ENCODE data around the gene CYB561. TPM values are rescaled to one million over a fixed set of nuclear protein-coding genes. Genes with fewer than 3 reads are reported as not detected.

The CYB561 gene
- total RNA-seq, 1 experiment from 2014 or later, result 29.1 TPM

DNA sequence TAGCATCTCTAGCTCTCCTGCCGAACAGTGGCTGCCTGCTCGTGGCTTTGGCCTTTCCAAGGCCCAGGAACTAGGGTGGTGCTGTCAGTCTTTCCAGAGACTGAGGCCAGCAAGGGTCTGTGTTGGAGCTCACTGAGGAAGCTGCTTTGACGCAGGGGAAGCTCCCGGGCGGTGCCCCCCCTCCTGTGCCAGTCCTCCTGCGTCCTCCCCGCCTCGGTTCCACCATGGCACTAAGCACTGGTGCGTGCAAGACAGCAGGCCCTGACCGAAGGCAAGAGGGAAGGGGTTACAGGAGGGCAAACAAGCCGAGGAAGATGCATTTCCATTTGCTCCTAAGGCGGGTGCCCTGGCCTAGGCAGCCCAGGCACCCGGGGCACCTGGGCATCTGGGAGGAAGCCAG lies 4.5 kb downstream of the CYB561 start:
- Histone ChIP-seq H3K36me3 (ENCODE audit: insufficient read depth, low read length, poor library complexity, severe bottlenecking) (no peaks in the 10 kb centered on the region), H3K27me3 (replicated peaks; ENCODE audit: insufficient read depth, low read depth, low read length, poor library complexity) (no peaks in the 10 kb centered on the region), H3K4me3 (ENCODE audit: low read depth, low read length, poor library complexity, severe bottlenecking) (no peak overlapping the region), H3K27ac (ENCODE audit: low read depth, low read length, poor library complexity, severe bottlenecking) (no peak overlapping the region), H3K4me1 (ENCODE audit: insufficient read depth, low read length, poor library complexity, severe bottlenecking) (peaks cover 13% of the 10 kb centered on the region), H3K9me3 (ENCODE audit: low read depth, low read length, poor library complexity, severe bottlenecking) (no peaks in the 10 kb centered on the region)
- BruUV-seq (replicated peaks), result no TSS peak
- TF ChIP-seq, protein P1, sequence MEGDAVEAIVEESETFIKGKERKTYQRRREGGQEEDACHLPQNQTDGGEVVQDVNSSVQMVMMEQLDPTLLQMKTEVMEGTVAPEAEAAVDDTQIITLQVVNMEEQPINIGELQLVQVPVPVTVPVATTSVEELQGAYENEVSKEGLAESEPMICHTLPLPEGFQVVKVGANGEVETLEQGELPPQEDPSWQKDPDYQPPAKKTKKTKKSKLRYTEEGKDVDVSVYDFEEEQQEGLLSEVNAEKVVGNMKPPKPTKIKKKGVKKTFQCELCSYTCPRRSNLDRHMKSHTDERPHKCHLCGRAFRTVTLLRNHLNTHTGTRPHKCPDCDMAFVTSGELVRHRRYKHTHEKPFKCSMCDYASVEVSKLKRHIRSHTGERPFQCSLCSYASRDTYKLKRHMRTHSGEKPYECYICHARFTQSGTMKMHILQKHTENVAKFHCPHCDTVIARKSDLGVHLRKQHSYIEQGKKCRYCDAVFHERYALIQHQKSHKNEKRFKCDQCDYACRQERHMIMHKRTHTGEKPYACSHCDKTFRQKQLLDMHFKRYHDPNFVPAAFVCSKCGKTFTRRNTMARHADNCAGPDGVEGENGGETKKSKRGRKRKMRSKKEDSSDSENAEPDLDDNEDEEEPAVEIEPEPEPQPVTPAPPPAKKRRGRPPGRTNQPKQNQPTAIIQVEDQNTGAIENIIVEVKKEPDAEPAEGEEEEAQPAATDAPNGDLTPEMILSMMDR (conservative IDR thresholded peaks at IDR 0.05; ENCODE audit: low read depth, low read length), result no peak
- TF ChIP-seq EZH2 (IDR thresholded peaks at IDR 0.05; ENCODE audit: borderline replicate concordance, low read depth, low read length, poor library complexity, severe bottlenecking), result no peak
- intact Hi-C loops (cut with micrococcal nuclease; ENCODE audit: unreplicated experiment), result no loop called here
- no peak for DNase-seq (ENCODE audit: low spot score)
- ChIA-PET POLR2A (ENCODE audit: low non-redundant PET) (no interaction called here), CTCF (no interaction called here)

DNA sequence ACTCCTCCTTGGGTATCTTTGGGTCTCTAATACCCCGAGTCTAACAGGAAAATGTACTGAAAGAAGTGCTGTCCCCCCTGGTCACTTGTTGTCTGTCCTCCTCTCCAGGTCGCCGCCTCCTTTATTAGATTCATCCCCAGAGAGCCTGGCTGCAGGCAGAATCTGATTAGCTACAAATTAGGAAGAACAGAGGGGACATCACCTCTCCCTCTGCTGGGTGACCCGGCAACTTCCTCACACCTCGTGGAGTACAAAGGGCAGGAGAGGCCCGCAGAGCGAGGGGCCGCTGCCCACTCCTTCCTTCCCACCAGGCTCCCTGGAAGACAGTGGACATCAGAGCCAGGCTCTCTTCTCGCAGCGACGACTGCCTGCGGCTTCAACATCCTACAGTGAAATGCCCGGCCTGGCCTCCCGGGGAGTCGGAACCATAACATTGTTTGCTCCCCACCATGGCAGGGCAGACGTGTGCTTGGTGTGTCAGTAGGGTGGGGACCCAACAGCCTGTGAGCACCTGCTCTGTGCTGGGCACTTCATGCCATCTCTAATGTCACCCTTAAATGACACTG lies 5.3 kb downstream of the CYB561 start:
- no peak overlapping the region for H3K4me3 ChIP-seq (ENCODE audit: low read depth, low read length, poor library complexity, severe bottlenecking)
- no peak for TF ChIP-seq EZH2 (IDR thresholded peaks at IDR 0.05; ENCODE audit: borderline replicate concordance, low read depth, low read length, poor library complexity, severe bottlenecking)
- TF ChIP-seq, protein P1 (conservative IDR thresholded peaks at IDR 0.05; ENCODE audit: low read depth, low read length), result no peak
- ChIA-PET POLR2A (ENCODE audit: low non-redundant PET) (no interaction called here), CTCF (no interaction called here)
- no peaks in the 10 kb centered on the region for H3K36me3 ChIP-seq (ENCODE audit: insufficient read depth, low read length, poor library complexity, severe bottlenecking)
- H3K27ac ChIP-seq (ENCODE audit: low read depth, low read length, poor library complexity, severe bottlenecking), result no peak overlapping the region
- intact Hi-C loops (cut with micrococcal nuclease; ENCODE audit: unreplicated experiment), result no loop called here
- no TSS peak for BruUV-seq (replicated peaks)
- H3K9me3 ChIP-seq (ENCODE audit: low read depth, low read length, poor library complexity, severe bottlenecking), result no peaks in the 10 kb centered on the region
- peaks cover 7% of the 10 kb centered on the region for H3K4me1 ChIP-seq (ENCODE audit: insufficient read depth, low read length, poor library complexity, severe bottlenecking)
- H3K27me3 ChIP-seq (replicated peaks; ENCODE audit: insufficient read depth, low read depth, low read length, poor library complexity), result no peaks in the 10 kb centered on the region
- DNase-seq (ENCODE audit: low spot score), result no peak

GRCh38 chr17:63440127-63440769 lies 5.9 kb downstream of the CYB561 start:
- TF ChIP-seq, protein P1 (conservative IDR thresholded peaks at IDR 0.05; ENCODE audit: low read depth, low read length), result no peak
- no peak for TF ChIP-seq EZH2 (IDR thresholded peaks at IDR 0.05; ENCODE audit: borderline replicate concordance, low read depth, low read length, poor library complexity, severe bottlenecking)
- no TSS peak for BruUV-seq (replicated peaks)
- ChIA-PET CTCF (no interaction called here), POLR2A (ENCODE audit: low non-redundant PET) (no interaction called here)
- H3K9me3 ChIP-seq (ENCODE audit: low read depth, low read length, poor library complexity, severe bottlenecking), result no peaks in the 10 kb centered on the region
- peaks cover 13% of the 10 kb centered on the region for H3K4me1 ChIP-seq (ENCODE audit: insufficient read depth, low read length, poor library complexity, severe bottlenecking)
- no peak overlapping the region for H3K27ac ChIP-seq (ENCODE audit: low read depth, low read length, poor library complexity, severe bottlenecking)
- H3K36me3 ChIP-seq (ENCODE audit: insufficient read depth, low read length, poor library complexity, severe bottlenecking), result no peaks in the 10 kb centered on the region
- no peak for DNase-seq (ENCODE audit: low spot score)
- intact Hi-C loops (cut with micrococcal nuclease; ENCODE audit: unreplicated experiment), result no loop called here
- no peaks in the 10 kb centered on the region for H3K27me3 ChIP-seq (replicated peaks; ENCODE audit: insufficient read depth, low read depth, low read length, poor library complexity)
- H3K4me3 ChIP-seq (ENCODE audit: low read depth, low read length, poor library complexity, severe bottlenecking), result no peak overlapping the region

Data from A673 (cell line).